GM20431 (cell line): ENCODE data around the gene TIMM50.

Source experiments
- in situ Hi-C: fragments of 300-500 bp; cut with MseI, MboI; formaldehyde crosslinking; loops from one replicate; pipeline ENCODE4 v1.15.0; 2020; ENCODE audit warnings: low sequenced_read_pairs; ENCODE audit not compliant: unreplicated experiment

The TIMM50 gene

GRCh38 chr19:39520541-39521484 lies 40.2 kb downstream of the TIMM50 start:
- in situ Hi-C loops, result no loop called here

- in situ Hi-C loops, result no loop called here
These were observed 43.9 kb downstream of the TIMM50 start for GRCh38 chr19:39524495-39524894.

- in situ Hi-C loops, result no loop called here
These were observed 44.6 kb downstream of the TIMM50 start for GRCh38 chr19:39525205-39525604.

- in situ Hi-C loops, result loop anchor here (10.0 kb wide), 1 partner anchor 87 kb away; the partner anchor contains the start of gene SUPT5H
These were observed 51.2 kb downstream of the TIMM50 start for GRCh38 chr19:39531834-39532232.

- in situ Hi-C loops, result loop anchor here (10.0 kb wide), 1 partner anchor 88 kb away; the partner anchor contains the start of gene SUPT5H
These were observed 51.8 kb downstream of the TIMM50 start, which contains the start of gene EID2B for GRCh38 chr19:39532233-39533002. Gene EID2B, minus strand, starts transcription at chr19:39532852. Its CDS starts 50 bp downstream, at chr19:39532802.

GRCh38 chr19:39533003-39533512 lies 52.4 kb downstream of the TIMM50 start:
- in situ Hi-C loops, result loop anchor here (10.0 kb wide), 1 partner anchor 88 kb away; the partner anchor contains the start of gene SUPT5H

GRCh38 chr19:39533791-39534190 lies 53.2 kb downstream of the TIMM50 start:
- in situ Hi-C loops, result loop anchor here (10.0 kb wide), 1 partner anchor 89 kb away; the partner anchor contains the start of gene SUPT5H

- in situ Hi-C loops, result loop anchor here (10.0 kb wide), 1 partner anchor 94 kb away; the partner anchor contains the start of gene SUPT5H
These were observed 58.5 kb downstream of the TIMM50 start for GRCh38 chr19:39539165-39539517.

GRCh38 chr19:39539518-39540332 lies 59.1 kb downstream of the TIMM50 start, which contains the start of gene EID2:
Gene EID2, minus strand, starts transcription at chr19:39540161. Its CDS starts 82 bp downstream, at chr19:39540079.
- in situ Hi-C loops, result loop anchor here (10.0 kb wide), 1 partner anchor 95 kb away; the partner anchor contains the start of gene SUPT5H

GRCh38 chr19:39540333-39540673 lies 59.7 kb downstream of the TIMM50 start:
- in situ Hi-C loops, result no loop called here
